SIG-M5 (cell line): Measurements from ENCODE around the gene TYROBP.
"Not testable (repeated sequence)": the region's sequence is repeated elsewhere in the genome, so short reads cannot be mapped to it uniquely, and the experiment has no call there.

Source experiments
- DNase-seq: peaks from one replicate; lab custom pipeline; 2025; lab: John Stamatoyannopoulos, UW

The TYROBP gene

GRCh38 chr19:35931874-35932202 lies 23.7 kb upstream of the TYROBP start:
- no peak for DNase-seq

GRCh38 chr19:35931161-35931873 lies 23.2 kb upstream of the TYROBP start:
- DNase-seq: peak; percentile 86

- DNase-seq: no peak
Measured at GRCh38 chr19:35929876-35930275, 21.8 kb upstream of the TYROBP start.

GRCh38 chr19:35928507-35928906 lies 20.4 kb upstream of the TYROBP start:
- DNase-seq: no peak

- no peak for DNase-seq
Measured at GRCh38 chr19:35925501-35925900, 17.4 kb upstream of the TYROBP start.

GRCh38 chr19:35921012-35921411 lies 12.9 kb upstream of the TYROBP start:
- no peak for DNase-seq

- DNase-seq: no peak
Measured at GRCh38 chr19:35919306-35919705, 11.2 kb upstream of the TYROBP start.

GRCh38 chr19:35915443-35915842 lies 7.3 kb upstream of the TYROBP start:
- no peak for DNase-seq

- no peak for DNase-seq
Measured at GRCh38 chr19:35913589-35913988, 5.5 kb upstream of the TYROBP start.

- DNase-seq: no peak
Measured at GRCh38 chr19:35911790-35912189, 3.7 kb upstream of the TYROBP start.

- DNase-seq: no peak
Measured at GRCh38 chr19:35911173-35911572, 3.1 kb upstream of the TYROBP start.

- not testable (repeated sequence) for DNase-seq
Measured at GRCh38 chr19:35910355-35910754, 2.3 kb upstream of the TYROBP start.

GRCh38 chr19:35909684-35910035 lies 1.6 kb upstream of the TYROBP start:
- no peak for DNase-seq

- DNase-seq: peak; percentile 92
Measured at GRCh38 chr19:35908973-35909683, 1.0 kb upstream of the TYROBP start.

- no peak for DNase-seq
Measured at GRCh38 chr19:35907377-35907745, 734 bp downstream of the TYROBP start.

GRCh38 chr19:35905178-35905727 lies 2.8 kb downstream of the TYROBP start:
- no peak for DNase-seq

GRCh38 chr19:35904311-35905068 lies 3.6 kb downstream of the TYROBP start:
- DNase-seq: no peak

- DNase-seq: peak; percentile 70
Measured at GRCh38 chr19:35903550-35904179, 4.4 kb downstream of the TYROBP start.

GRCh38 chr19:35902870-35903475 lies 5.1 kb downstream of the TYROBP start:
- no peak for DNase-seq

- no peak for DNase-seq
Measured at GRCh38 chr19:35901854-35902661, 6.0 kb downstream of the TYROBP start, which contains the start of gene HCST. Gene HCST, plus strand, starts transcription at chr19:35902529. Its CDS starts 65 bp downstream, at chr19:35902594.

- DNase-seq: no peak
Measured at GRCh38 chr19:35901055-35901644, 6.9 kb downstream of the TYROBP start.
